ENCODE measurements around the gene CTDSP2. TPM values are rescaled to one million over a fixed set of nuclear protein-coding genes. Genes with fewer than 3 reads are reported as not detected.
A peak's percentile ranks its signal among the peaks of the same experiment; 100 is the strongest.
"Not testable (repeated sequence)": the region's sequence is repeated elsewhere in the genome, so short reads cannot be mapped to it uniquely, and the experiment has no call there.

Gene CTDSP2
- total RNA-seq, 1 experiment from 2014 or later = 14.2 TPM

GRCh38 chr12:57777367-57777766 lies 69.2 kb downstream of the CTDSP2 start:
- no peak for DNase-seq
- Histone ChIP-seq H3K79me2 (ENCODE audit: low read length) (peaks cover 4% of the 10 kb centered on the region; the same call in 1 of the 2 replicates), H3K4me1 (ENCODE audit: low read length) (peaks cover 25% of the 10 kb centered on the region), H3K9ac (ENCODE audit: low read length) (no peak overlapping the region), H3K27ac (ENCODE audit: low read length) (no peak overlapping the region), H2AFZ (ENCODE audit: low read length) (no peak overlapping the region), H3K36me3 (ENCODE audit: insufficient read depth, low read length) (no peaks in the 10 kb centered on the region), H3K4me3 (ENCODE audit: low read length) (no peak overlapping the region), H3K27me3 (ENCODE audit: low read length) (no peaks in the 10 kb centered on the region), H3K4me2 (ENCODE audit: low read depth, low read length, poor library complexity, severe bottlenecking) (no peak overlapping the region), H3K9me3 (ENCODE audit: low read length) (no peaks in the 10 kb centered on the region), H4K20me1 (ENCODE audit: insufficient read depth, low read depth, low read length) (no peaks in the 10 kb centered on the region), H3K9me2 (replicated peaks; ENCODE audit: insufficient read depth, low read length) (no peaks in the 10 kb centered on the region)

- Histone ChIP-seq H3K79me2 (ENCODE audit: low read length) (peaks cover 7% of the 10 kb centered on the region), H3K9me2 (replicated peaks; ENCODE audit: insufficient read depth, low read length) (no peaks in the 10 kb centered on the region), H3K9me3 (ENCODE audit: low read length) (no peaks in the 10 kb centered on the region), H3K27ac (ENCODE audit: low read length) (no peak overlapping the region), H3K27me3 (ENCODE audit: low read length) (no peaks in the 10 kb centered on the region), H3K4me3 (ENCODE audit: low read length) (no peak overlapping the region), H3K9ac (ENCODE audit: low read length) (no peak overlapping the region), H2AFZ (ENCODE audit: low read length) (no peak overlapping the region), H3K4me2 (ENCODE audit: low read depth, low read length, poor library complexity, severe bottlenecking) (no peak overlapping the region), H3K36me3 (ENCODE audit: insufficient read depth, low read length) (no peaks in the 10 kb centered on the region), H3K4me1 (ENCODE audit: low read length) (peaks cover 18% of the 10 kb centered on the region), H4K20me1 (ENCODE audit: insufficient read depth, low read depth, low read length) (no peaks in the 10 kb centered on the region)
- no peak for DNase-seq
These were observed 70.3 kb downstream of the CTDSP2 start for GRCh38 chr12:57776247-57776587.

- Histone ChIP-seq H3K4me3 (ENCODE audit: low read length) (no peak overlapping the region), H3K27ac (ENCODE audit: low read length) (no peak overlapping the region), H4K20me1 (ENCODE audit: insufficient read depth, low read depth, low read length) (no peaks in the 10 kb centered on the region), H3K9ac (ENCODE audit: low read length) (no peak overlapping the region), H2AFZ (ENCODE audit: low read length) (no peak overlapping the region), H3K4me1 (ENCODE audit: low read length) (peaks cover 23% of the 10 kb centered on the region), H3K9me3 (ENCODE audit: low read length) (no peaks in the 10 kb centered on the region), H3K9me2 (replicated peaks; ENCODE audit: insufficient read depth, low read length) (no peaks in the 10 kb centered on the region), H3K36me3 (ENCODE audit: insufficient read depth, low read length) (peaks cover under 1% of the 10 kb centered on the region; the same call in 1 of the 2 replicates), H3K79me2 (ENCODE audit: low read length) (peaks cover 12% of the 10 kb centered on the region), H3K27me3 (ENCODE audit: low read length) (no peaks in the 10 kb centered on the region), H3K4me2 (ENCODE audit: low read depth, low read length, poor library complexity, severe bottlenecking) (no peak overlapping the region)
- no peak for DNase-seq
These were observed 70.8 kb downstream of the CTDSP2 start for GRCh38 chr12:57775563-57776246.

- peaks cover 4% of the 10 kb centered on the region; the same call in 1 of the 2 replicates for H3K36me3 ChIP-seq (ENCODE audit: insufficient read depth, low read length)
- H3K4me2 ChIP-seq (ENCODE audit: low read depth, low read length, poor library complexity, severe bottlenecking) = no peak overlapping the region
- H4K20me1 ChIP-seq (ENCODE audit: insufficient read depth, low read depth, low read length) = no peaks in the 10 kb centered on the region
- H3K9ac ChIP-seq (ENCODE audit: low read length) = no peak overlapping the region
- H3K79me2 ChIP-seq (ENCODE audit: low read length) = peaks cover 16% of the 10 kb centered on the region
- no peak for DNase-seq
- H3K27ac ChIP-seq (ENCODE audit: low read length) = no peak overlapping the region
- H2AFZ ChIP-seq (ENCODE audit: low read length) = no peak overlapping the region
- H3K9me2 ChIP-seq (replicated peaks; ENCODE audit: insufficient read depth, low read length) = no peaks in the 10 kb centered on the region
- H3K27me3 ChIP-seq (ENCODE audit: low read length) = no peaks in the 10 kb centered on the region
- no peak overlapping the region for H3K4me3 ChIP-seq (ENCODE audit: low read length)
- H3K4me1 ChIP-seq (ENCODE audit: low read length) = peaks cover 27% of the 10 kb centered on the region
- no peaks in the 10 kb centered on the region for H3K9me3 ChIP-seq (ENCODE audit: low read length)
These were observed 71.5 kb downstream of the CTDSP2 start for GRCh38 chr12:57775044-57775443.

- not testable (repeated sequence) for DNase-seq; H4K20me1 ChIP-seq (ENCODE audit: insufficient read depth, low read depth, low read length); H3K9ac ChIP-seq (ENCODE audit: low read length); H3K9me2 ChIP-seq (replicated peaks; ENCODE audit: insufficient read depth, low read length); H3K27ac ChIP-seq (ENCODE audit: low read length); H3K4me2 ChIP-seq (ENCODE audit: low read depth, low read length, poor library complexity, severe bottlenecking); H2AFZ ChIP-seq (ENCODE audit: low read length); H3K27me3 ChIP-seq (ENCODE audit: low read length); H3K4me3 ChIP-seq (ENCODE audit: low read length); H3K9me3 ChIP-seq (ENCODE audit: low read length); H3K36me3 ChIP-seq (ENCODE audit: insufficient read depth, low read length)
- H3K4me1 ChIP-seq (ENCODE audit: low read length) = peaks cover 27% of the 10 kb centered on the region
- peaks cover 16% of the 10 kb centered on the region for H3K79me2 ChIP-seq (ENCODE audit: low read length)
These were observed 71.9 kb downstream of the CTDSP2 start for GRCh38 chr12:57774634-57775033.

- H3K4me1 ChIP-seq (ENCODE audit: low read length) = peaks cover 27% of the 10 kb centered on the region
- H3K4me3 ChIP-seq (ENCODE audit: low read length) = peak within 1 kb of the TSS; percentile 94
- peak within 1 kb of the TSS; percentile 85 for H3K9ac ChIP-seq (ENCODE audit: low read length)
- H3K4me2 ChIP-seq (ENCODE audit: low read depth, low read length, poor library complexity, severe bottlenecking) = peak within 1 kb of the TSS; percentile 80
- no peaks in the 10 kb centered on the region for H4K20me1 ChIP-seq (ENCODE audit: insufficient read depth, low read depth, low read length)
- no peaks in the 10 kb centered on the region for H3K9me3 ChIP-seq (ENCODE audit: low read length)
- H3K36me3 ChIP-seq (ENCODE audit: insufficient read depth, low read length) = peaks cover 4% of the 10 kb centered on the region; the same call in 1 of the 2 replicates
- peak within 1 kb of the TSS; percentile 47; the same call in 1 of the 2 replicates for H3K27ac ChIP-seq (ENCODE audit: low read length)
- H2AFZ ChIP-seq (ENCODE audit: low read length) = peak within 1 kb of the TSS; percentile 94
- peak; percentile 64 for DNase-seq
- H3K9me2 ChIP-seq (replicated peaks; ENCODE audit: insufficient read depth, low read length) = no peaks in the 10 kb centered on the region
- no peaks in the 10 kb centered on the region for H3K27me3 ChIP-seq (ENCODE audit: low read length)
- H3K79me2 ChIP-seq (ENCODE audit: low read length) = peaks cover 16% of the 10 kb centered on the region
These were observed 73.9 kb downstream of the CTDSP2 start, which contains the start of gene EEF1AKMT3 for GRCh38 chr12:57772429-57773322. EEF1AKMT3 (plus strand) TSS chr12:57772614; CDS start chr12:57772725, 111 bp downstream.

GRCh38 chr12:57771873-57772428 lies 74.6 kb downstream of the CTDSP2 start, which contains the start of gene METTL1:
METTL1 (minus strand) TSS chr12:57772105; CDS start chr12:57772083, 22 bp downstream.
- peak within 1 kb of the TSS; percentile 94 for H2AFZ ChIP-seq (ENCODE audit: low read length)
- no peaks in the 10 kb centered on the region for H3K9me3 ChIP-seq (ENCODE audit: low read length)
- H3K79me2 ChIP-seq (ENCODE audit: low read length) = peaks cover 16% of the 10 kb centered on the region
- H3K4me3 ChIP-seq (ENCODE audit: low read length) = peak within 1 kb of the TSS; percentile 94
- H3K27ac ChIP-seq (ENCODE audit: low read length) = peak within 1 kb of the TSS; percentile 47; the same call in 1 of the 2 replicates
- H3K9ac ChIP-seq (ENCODE audit: low read length) = peak within 1 kb of the TSS; percentile 85
- H4K20me1 ChIP-seq (ENCODE audit: insufficient read depth, low read depth, low read length) = no peaks in the 10 kb centered on the region
- H3K27me3 ChIP-seq (ENCODE audit: low read length) = no peaks in the 10 kb centered on the region
- DNase-seq = peak; percentile 99
- peaks cover 27% of the 10 kb centered on the region for H3K4me1 ChIP-seq (ENCODE audit: low read length)
- no peaks in the 10 kb centered on the region for H3K9me2 ChIP-seq (replicated peaks; ENCODE audit: insufficient read depth, low read length)
- peak within 1 kb of the TSS; percentile 80 for H3K4me2 ChIP-seq (ENCODE audit: low read depth, low read length, poor library complexity, severe bottlenecking)
- peaks cover 4% of the 10 kb centered on the region; the same call in 1 of the 2 replicates for H3K36me3 ChIP-seq (ENCODE audit: insufficient read depth, low read length)
